ENCODE data around the gene DNAH11.
"Not testable (repeated sequence)": the region's sequence is repeated elsewhere in the genome, so short reads cannot be mapped to it uniquely, and the experiment has no call there.

GRCh38 chr7:21865631-21866204 lies 322.9 kb downstream of the DNAH11 start:
- TF ChIP-seq CTCF (IDR thresholded peaks at IDR 0.05); POLR2AphosphoS5 (IDR thresholded peaks at IDR 0.05; ENCODE audit: insufficient read depth in 1 of 2, low read depth in 1 of 2); POLR2A (IDR thresholded peaks at IDR 0.05): not testable (repeated sequence)

All from vagina (tissue), 2 donors.